Activated CD8-positive, alpha-beta memory T cell treated with anti-CD3 and anti-CD28 coated beads for 36 hours (primary cell): ENCODE measurements around the gene PRICKLE2. TPM values are rescaled to one million over a fixed set of nuclear protein-coding genes. Genes with fewer than 3 reads are reported as not detected.

Experiments used
- CTCF ChIA-PET: fragments of 350-600 bp; sonication (Branson Sonifier 250); formaldehyde crosslinking; loops from one replicate; lab custom pipeline; 2021; ENCODE audit warnings: antibody characterized with exemption; lab: Charles Lee
- POLR2A ChIA-PET: fragments of 350-600 bp; sonication (Branson Sonifier 250); formaldehyde crosslinking; loops from one replicate; lab custom pipeline; 2021; ENCODE audit warnings: antibody characterized with exemption; lab: Charles Lee
- total RNA-seq, 2 experiments: library from RNA; stranded (reverse); gene quantifications; one replicate each; pipeline ENCODE4 v1.2.3, GENCODE V29; 2021

The PRICKLE2 gene
- total RNA-seq, 2 experiments from 2014 or later = not detected

GRCh38 chr3:64222501-64223111 is 2.7 kb downstream of the PRICKLE2 start:
- CTCF ChIA-PET = no interaction called here
- POLR2A ChIA-PET = no interaction called here

DNA sequence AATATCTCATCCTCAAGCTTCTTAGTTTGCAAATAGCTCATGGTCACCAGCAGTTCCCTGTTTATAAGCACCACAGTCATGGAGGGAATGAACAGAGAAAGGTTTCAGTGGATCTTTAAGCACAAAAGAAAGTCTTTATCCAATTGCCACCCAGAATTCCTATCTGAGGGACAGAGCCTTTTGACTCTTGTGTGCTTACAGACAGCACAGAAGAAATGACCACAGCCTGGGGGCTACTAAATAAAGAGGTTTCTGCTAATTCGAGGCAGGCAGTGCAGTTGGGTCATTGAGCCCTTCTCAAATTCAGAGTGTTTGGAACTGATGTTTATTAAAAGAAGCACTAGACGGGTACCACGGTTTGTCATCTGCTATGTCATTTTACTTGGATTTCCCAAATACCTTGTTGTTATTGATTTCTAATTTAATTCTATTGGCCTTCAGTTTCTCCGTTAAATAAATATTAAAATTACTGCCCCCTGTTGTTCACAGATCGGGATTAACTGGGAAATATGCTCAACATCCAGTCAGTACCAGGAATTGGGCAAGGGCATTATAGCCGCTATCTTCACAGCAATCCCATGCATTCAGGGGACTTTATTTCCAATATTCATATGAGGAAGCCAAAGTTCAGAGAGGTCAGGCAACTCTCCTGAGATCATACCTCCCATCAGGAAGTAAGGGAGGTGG is 3.6 kb downstream of the PRICKLE2 start:
- ChIA-PET POLR2A (no interaction called here), CTCF (no interaction called here)

DNA sequence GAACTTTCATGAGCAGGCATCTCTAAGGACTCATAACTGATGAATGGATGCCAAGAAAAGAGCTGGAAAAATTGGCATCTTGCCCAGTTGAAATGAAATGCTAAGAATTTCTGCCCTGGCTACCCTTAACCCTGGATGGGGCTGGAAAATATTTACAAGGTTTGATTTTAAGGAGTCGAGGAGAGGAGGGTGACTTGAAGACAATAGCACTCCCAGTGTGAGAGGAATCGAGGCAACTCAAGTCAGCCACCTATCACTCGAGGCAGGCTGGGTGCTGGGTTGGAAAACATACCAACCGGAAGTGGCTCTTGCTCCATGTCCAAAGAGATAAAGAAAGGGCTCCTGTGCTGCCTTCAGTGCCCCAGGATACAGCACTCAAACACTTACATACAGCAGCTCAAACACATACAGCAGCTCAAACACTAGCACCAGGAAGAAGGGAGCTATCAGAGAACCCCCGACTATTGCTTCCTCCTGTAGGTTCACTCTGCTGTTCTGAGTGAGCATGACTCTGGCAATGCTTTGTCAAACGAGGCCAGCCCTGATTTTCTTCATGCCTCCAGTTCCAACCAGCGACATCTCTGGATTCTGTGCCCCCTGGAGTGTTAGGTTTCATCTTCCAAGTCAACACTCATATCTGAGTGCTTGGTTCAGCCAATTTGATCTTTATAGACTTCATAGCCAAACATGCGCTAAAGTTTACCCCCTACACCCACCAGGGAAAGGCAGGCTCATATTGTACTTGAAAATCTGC is 4.9 kb downstream of the PRICKLE2 start:
- CTCF ChIA-PET = no interaction called here
- POLR2A ChIA-PET = no interaction called here

DNA sequence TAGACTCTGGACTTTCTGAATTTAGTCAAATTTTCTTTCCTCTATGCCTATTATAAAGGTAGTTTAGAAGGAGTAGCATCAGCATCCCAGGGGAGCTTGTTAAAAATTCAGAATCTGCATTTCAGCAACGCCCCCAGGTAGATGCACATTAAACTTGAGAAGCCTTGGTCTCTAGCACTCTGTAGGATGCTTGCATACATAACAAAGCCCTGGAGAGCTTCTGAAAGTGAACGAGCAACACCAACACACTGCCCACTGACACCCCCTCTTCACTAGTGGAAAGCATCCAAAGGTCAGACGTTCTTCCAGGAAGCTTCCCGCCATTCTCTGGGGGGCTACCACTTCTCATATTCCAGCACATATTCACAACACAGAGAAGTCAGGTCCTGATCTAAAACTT is 6.5 kb downstream of the PRICKLE2 start:
- CTCF ChIA-PET = no interaction called here
- POLR2A ChIA-PET = no interaction called here

DNA sequence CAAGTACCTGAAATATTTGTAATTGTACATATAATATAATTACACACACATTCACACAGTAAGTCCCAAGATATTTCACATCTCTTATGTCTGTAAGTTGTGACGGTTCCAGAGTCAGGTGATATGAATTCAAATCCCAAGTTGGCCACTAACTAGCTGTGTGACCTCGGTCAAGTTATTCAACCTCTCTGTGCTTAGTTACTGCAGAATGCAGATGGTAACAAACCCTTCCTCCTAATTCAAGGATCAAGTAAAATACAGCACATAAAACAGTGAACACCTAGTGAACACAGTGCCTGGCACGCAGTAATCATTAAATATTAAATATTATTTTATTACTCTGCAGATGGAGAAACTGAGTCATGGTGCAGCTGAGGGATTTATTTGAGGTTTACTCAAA is 6.9 kb downstream of the PRICKLE2 start:
- CTCF ChIA-PET = no interaction called here
- POLR2A ChIA-PET = no interaction called here

- POLR2A ChIA-PET = no interaction called here
- CTCF ChIA-PET = no interaction called here
These were observed 8.8 kb downstream of the PRICKLE2 start for GRCh38 chr3:64216274-64217147.

DNA sequence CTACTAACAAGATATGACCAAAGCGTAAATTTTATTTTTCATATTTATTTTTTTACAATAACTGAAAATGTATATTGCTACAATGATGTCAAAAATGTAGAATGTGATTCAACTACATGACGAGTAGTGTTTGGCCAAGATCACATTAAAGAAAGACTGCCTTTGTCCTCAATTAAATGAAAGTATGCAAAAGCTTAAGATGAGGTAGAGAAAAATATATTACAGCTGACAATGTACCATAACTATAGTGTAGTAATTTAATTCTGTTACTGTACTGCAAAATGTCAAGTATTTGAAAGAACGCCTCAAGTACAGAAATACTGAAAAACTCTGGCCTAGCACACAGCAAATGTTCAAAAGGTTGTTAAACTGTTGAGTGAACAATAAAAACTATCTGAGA is 9.7 kb downstream of the PRICKLE2 start:
- CTCF ChIA-PET = no interaction called here

GRCh38 chr3:64215103-64215502 is 10.2 kb downstream of the PRICKLE2 start:
- CTCF ChIA-PET = no interaction called here

More for the DNA sequence above, 9.7 kb downstream of the PRICKLE2 start:
- POLR2A ChIA-PET = no interaction called here

GRCh38 chr3:64214381-64215018 is 10.8 kb downstream of the PRICKLE2 start:
- POLR2A ChIA-PET = no interaction called here
- CTCF ChIA-PET = no interaction called here

More at GRCh38 chr3:64215103-64215502, 10.2 kb downstream of the PRICKLE2 start:
- POLR2A ChIA-PET = no interaction called here

- CTCF ChIA-PET = no interaction called here
- POLR2A ChIA-PET = no interaction called here
These were observed 11.3 kb downstream of the PRICKLE2 start for GRCh38 chr3:64213962-64214379.

- ChIA-PET POLR2A (no interaction called here), CTCF (no interaction called here)
These were observed 11.9 kb downstream of the PRICKLE2 start for GRCh38 chr3:64213224-64213878.

GRCh38 chr3:64209866-64210621 is 15.2 kb downstream of the PRICKLE2 start:
- ChIA-PET CTCF (no interaction called here), POLR2A (no interaction called here)

DNA sequence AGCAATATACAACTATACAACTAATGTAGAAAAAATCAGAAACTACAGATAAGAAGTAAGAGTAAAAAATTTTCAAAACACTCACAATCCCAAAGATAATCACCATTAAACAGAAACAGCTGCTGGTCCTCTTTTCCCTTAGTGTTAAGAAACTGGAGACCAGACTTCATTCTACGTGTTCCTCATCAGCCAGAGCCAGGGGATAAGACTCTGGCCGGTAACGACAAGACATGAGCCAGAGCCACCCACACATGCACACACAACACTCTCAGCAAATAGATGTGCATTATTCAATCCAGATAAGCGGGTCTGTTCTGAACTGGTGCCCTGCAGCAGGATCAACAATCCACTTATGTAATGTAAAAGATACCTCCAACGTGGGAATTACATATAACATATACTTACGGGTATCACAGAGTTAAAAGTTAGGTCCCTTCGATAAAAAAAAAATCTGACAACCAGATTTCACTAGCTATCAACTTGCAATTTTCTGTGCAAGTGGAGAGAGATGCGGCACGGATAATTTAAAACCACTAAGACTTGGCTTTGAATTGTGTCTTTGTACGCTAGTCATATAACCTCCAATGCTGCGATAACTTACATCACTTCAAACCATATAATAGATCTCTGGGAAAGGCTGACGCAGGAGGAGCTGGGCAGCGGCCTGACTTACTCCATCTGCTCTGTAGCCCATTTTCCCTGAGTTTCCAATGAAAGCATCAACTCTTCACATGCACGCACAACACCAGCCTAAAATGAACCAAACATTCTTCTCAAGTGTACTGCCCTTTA is 17.8 kb downstream of the PRICKLE2 start:
- ChIA-PET POLR2A (no interaction called here), CTCF (no interaction called here)

- CTCF ChIA-PET = no interaction called here
- POLR2A ChIA-PET = no interaction called here
These were observed 21.0 kb downstream of the PRICKLE2 start for GRCh38 chr3:64203969-64204908.

DNA sequence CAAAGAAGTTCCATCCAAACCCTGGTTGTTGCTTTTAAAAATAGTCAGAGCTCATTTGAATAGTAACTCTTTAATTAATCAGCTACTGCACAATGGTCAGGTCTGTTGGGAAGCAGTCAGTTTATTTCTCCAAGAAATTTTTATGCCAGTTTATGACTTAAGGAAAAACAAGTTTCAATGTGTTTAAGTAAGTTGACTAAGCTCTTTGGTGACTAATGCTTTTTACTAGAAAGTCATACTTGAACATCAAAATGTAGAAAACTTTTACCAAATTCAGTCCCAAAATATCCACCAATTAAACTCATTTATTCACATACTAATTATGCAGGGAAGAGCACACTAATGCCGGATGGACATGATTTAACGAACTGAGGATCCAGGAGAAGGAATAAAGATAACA is 22.1 kb downstream of the PRICKLE2 start:
- CTCF ChIA-PET = no interaction called here
- POLR2A ChIA-PET = no interaction called here

- ChIA-PET POLR2A (no interaction called here), CTCF (no interaction called here)
These were observed 25.3 kb downstream of the PRICKLE2 start for GRCh38 chr3:64199932-64200331.
